HepG2 (cell line): ENCODE results near the gene SCGB1D2.

ENCODE experiments used
- ASH2L ChIP-seq: fragments of 300-600, 200-600 bp; sonication (generic); IDR thresholded peaks from 2 replicates; pipeline ENCODE4 v1.7.0; 2017; ENCODE audit warnings: low read depth, mild to moderate bottlenecking, moderate library complexity, mixed read lengths, low read length; ENCODE audit not compliant: insufficient read length
- HNRNPLL ChIP-seq: fragments of 200-400 bp; formaldehyde crosslinking; IDR thresholded peaks from 2 replicates; pipeline ENCODE4 v1.6.1; 2017; ENCODE audit warnings: mild to moderate bottlenecking, low read depth, low read length; ENCODE audit not compliant: poor library complexity, severe bottlenecking
- KAT7 ChIP-seq: IDR thresholded peaks from 2 replicates; pipeline ENCODE4 v1.6.1; 2018; ENCODE audit warnings: borderline replicate concordance, missing compliant biosample characterization
- MTA3 ChIP-seq: sonication (generic); formaldehyde crosslinking; IDR thresholded peaks from 2 replicates; pipeline ENCODE4 v1.4.0; 2020; ENCODE audit warnings: missing genetic modification reagents
- RFX1 ChIP-seq: fragments of 450-650 bp; IDR thresholded peaks from 2 replicates; pipeline ENCODE4 v1.6.1; 2017
- ZNF20 ChIP-seq: sonication (generic); formaldehyde crosslinking; IDR thresholded peaks from 2 replicates; pipeline ENCODE4 v1.4.0; 2020; ENCODE audit warnings: mild to moderate bottlenecking, moderate library complexity, missing genetic modification reagents
- ZNF383 ChIP-seq: sonication (generic); formaldehyde crosslinking; IDR thresholded peaks from 2 replicates; pipeline ENCODE4 v1.4.0; 2020; ENCODE audit warnings: missing genetic modification reagents, mild to moderate bottlenecking, borderline replicate concordance
- ZNF704 ChIP-seq: sonication (generic); formaldehyde crosslinking; IDR thresholded peaks from 2 replicates; pipeline ENCODE4 v1.8.1; 2023; ENCODE audit warnings: mild to moderate bottlenecking, inconsistent platforms, moderate library complexity, missing genetic modification reagents, borderline replicate concordance
- ZNF780A ChIP-seq: sonication (generic); formaldehyde crosslinking; IDR thresholded peaks from 2 replicates; pipeline ENCODE4 v1.8.0; 2022; ENCODE audit warnings: mild to moderate bottlenecking, missing genetic modification reagents, moderate library complexity
- TF ChIP-seq, protein P1 (sequence below), 2 experiments: sonication (generic) in 1 of 2; formaldehyde crosslinking in 1 of 2; IDR thresholded peaks; 2 replicates each; pipeline versions ENCODE4 v1.5.1 to v1.6.1; 2011 to 2020; ENCODE audit warnings: borderline replicate concordance in 1 of 2, low read depth in 1 of 2, low read length in 1 of 2, mild to moderate bottlenecking in 1 of 2, missing genetic modification reagents in 1 of 2, moderate library complexity in 1 of 2
- TF ChIP-seq, protein P2 (sequence below): sonication (generic); formaldehyde crosslinking; IDR thresholded peaks from 2 replicates; pipeline ENCODE4 v1.5.0; 2020; ENCODE audit warnings: mild to moderate bottlenecking, missing genetic modification reagents, moderate library complexity
- TF ChIP-seq, protein P3 (sequence below): sonication (generic); formaldehyde crosslinking; IDR thresholded peaks from 2 replicates; pipeline ENCODE4 v1.8.1; 2022; ENCODE audit warnings: low read depth, mild to moderate bottlenecking, missing genetic modification reagents

DNA sequence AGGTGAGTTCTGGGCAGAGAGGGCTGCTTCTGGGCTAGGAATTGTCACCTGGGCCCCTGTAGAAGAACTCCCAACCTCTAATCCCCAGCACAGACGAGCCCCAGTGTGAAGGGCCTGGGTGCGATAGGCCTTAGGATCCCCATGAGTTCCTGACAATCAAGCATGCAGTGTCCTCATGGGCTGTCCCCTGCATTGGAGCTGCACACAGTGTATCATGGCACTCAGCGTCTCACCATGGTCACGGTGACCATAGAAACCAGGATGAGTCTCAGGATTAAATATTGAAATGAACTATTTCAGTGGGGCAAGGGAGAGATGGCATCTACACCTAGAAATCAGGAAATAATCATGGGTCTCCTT lies 33.3 kb upstream of the SCGB1D2 start:
- TF ChIP-seq, protein P1, sequence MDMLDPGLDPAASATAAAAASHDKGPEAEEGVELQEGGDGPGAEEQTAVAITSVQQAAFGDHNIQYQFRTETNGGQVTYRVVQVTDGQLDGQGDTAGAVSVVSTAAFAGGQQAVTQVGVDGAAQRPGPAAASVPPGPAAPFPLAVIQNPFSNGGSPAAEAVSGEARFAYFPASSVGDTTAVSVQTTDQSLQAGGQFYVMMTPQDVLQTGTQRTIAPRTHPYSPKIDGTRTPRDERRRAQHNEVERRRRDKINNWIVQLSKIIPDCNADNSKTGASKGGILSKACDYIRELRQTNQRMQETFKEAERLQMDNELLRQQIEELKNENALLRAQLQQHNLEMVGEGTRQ (IDR thresholded peaks at IDR 0.05; ENCODE audit: low read depth, low read length), result no peak
- TF ChIP-seq, protein P1 (CRISPR knock-in tag; IDR thresholded peaks at IDR 0.05; ENCODE audit: borderline replicate concordance), result no peak
- no peak for TF ChIP-seq ZNF780A
- TF ChIP-seq ASH2L, result no peak
- TF ChIP-seq, protein P2, sequence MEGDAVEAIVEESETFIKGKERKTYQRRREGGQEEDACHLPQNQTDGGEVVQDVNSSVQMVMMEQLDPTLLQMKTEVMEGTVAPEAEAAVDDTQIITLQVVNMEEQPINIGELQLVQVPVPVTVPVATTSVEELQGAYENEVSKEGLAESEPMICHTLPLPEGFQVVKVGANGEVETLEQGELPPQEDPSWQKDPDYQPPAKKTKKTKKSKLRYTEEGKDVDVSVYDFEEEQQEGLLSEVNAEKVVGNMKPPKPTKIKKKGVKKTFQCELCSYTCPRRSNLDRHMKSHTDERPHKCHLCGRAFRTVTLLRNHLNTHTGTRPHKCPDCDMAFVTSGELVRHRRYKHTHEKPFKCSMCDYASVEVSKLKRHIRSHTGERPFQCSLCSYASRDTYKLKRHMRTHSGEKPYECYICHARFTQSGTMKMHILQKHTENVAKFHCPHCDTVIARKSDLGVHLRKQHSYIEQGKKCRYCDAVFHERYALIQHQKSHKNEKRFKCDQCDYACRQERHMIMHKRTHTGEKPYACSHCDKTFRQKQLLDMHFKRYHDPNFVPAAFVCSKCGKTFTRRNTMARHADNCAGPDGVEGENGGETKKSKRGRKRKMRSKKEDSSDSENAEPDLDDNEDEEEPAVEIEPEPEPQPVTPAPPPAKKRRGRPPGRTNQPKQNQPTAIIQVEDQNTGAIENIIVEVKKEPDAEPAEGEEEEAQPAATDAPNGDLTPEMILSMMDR, result no peak
- TF ChIP-seq ZNF20 (CRISPR knock-in tag), result no peak
- no peak for TF ChIP-seq KAT7
- no peak for TF ChIP-seq MTA3
- no peak for TF ChIP-seq ZNF704 (CRISPR knock-in tag)
- TF ChIP-seq ZNF383, result no peak
- TF ChIP-seq, protein P3, sequence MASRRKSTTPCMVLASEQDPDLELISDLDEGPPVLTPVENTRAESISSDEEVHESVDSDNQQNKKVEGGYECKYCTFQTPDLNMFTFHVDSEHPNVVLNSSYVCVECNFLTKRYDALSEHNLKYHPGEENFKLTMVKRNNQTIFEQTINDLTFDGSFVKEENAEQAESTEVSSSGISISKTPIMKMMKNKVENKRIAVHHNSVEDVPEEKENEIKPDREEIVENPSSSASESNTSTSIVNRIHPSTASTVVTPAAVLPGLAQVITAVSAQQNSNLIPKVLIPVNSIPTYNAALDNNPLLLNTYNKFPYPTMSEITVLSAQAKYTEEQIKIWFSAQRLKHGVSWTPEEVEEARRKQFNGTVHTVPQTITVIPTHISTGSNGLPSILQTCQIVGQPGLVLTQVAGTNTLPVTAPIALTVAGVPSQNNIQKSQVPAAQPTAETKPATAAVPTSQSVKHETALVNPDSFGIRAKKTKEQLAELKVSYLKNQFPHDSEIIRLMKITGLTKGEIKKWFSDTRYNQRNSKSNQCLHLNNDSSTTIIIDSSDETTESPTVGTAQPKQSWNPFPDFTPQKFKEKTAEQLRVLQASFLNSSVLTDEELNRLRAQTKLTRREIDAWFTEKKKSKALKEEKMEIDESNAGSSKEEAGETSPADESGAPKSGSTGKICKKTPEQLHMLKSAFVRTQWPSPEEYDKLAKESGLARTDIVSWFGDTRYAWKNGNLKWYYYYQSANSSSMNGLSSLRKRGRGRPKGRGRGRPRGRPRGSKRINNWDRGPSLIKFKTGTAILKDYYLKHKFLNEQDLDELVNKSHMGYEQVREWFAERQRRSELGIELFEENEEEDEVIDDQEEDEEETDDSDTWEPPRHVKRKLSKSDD (CRISPR knock-in tag), result no peak
- TF ChIP-seq HNRNPLL, result no peak
- no peak for TF ChIP-seq RFX1
